ENCODE results near the gene CDT1.

The CDT1 gene

GRCh38 chr16:88848557-88848956 is 45.0 kb downstream of the CDT1 start:
- no peak for DNase-seq (ENCODE audit: low read depth)
- TF ChIP-seq MYC (IDR thresholded peaks at IDR 0.05; ENCODE audit: low read depth, low read length) (no peak), CTCF (IDR thresholded peaks at IDR 0.05; ENCODE audit: low read depth, low read length) (no peak), MAX (IDR thresholded peaks at IDR 0.05; ENCODE audit: low read depth, low read length) (no peak), POLR2A (IDR thresholded peaks at IDR 0.05; ENCODE audit: extremely low read depth, insufficient read length) (no peak)
- no peak overlapping the region for H3K4me3 ChIP-seq (ENCODE audit: low read depth, low read length)

GRCh38 chr16:88850531-88851199 is 47.1 kb downstream of the CDT1 start:
- DNase-seq (ENCODE audit: low read depth) = no peak
- no peak overlapping the region for H3K4me3 ChIP-seq (ENCODE audit: low read depth, low read length)
- TF ChIP-seq POLR2A (IDR thresholded peaks at IDR 0.05; ENCODE audit: extremely low read depth, insufficient read length) (no peak), MAX (IDR thresholded peaks at IDR 0.05; ENCODE audit: low read depth, low read length) (no peak), MYC (IDR thresholded peaks at IDR 0.05; ENCODE audit: low read depth, low read length) (no peak), CTCF (IDR thresholded peaks at IDR 0.05; ENCODE audit: low read depth, low read length) (no peak)

- DNase-seq (ENCODE audit: low read depth) = no peak
- no peak overlapping the region for H3K4me3 ChIP-seq (ENCODE audit: low read depth, low read length)
- TF ChIP-seq POLR2A (IDR thresholded peaks at IDR 0.05; ENCODE audit: extremely low read depth, insufficient read length) (no peak), MYC (IDR thresholded peaks at IDR 0.05; ENCODE audit: low read depth, low read length) (no peak), MAX (IDR thresholded peaks at IDR 0.05; ENCODE audit: low read depth, low read length) (no peak), CTCF (IDR thresholded peaks at IDR 0.05; ENCODE audit: low read depth, low read length) (no peak)
These were observed 48.0 kb downstream of the CDT1 start for GRCh38 chr16:88851616-88852015.

GRCh38 chr16:88853325-88853941 is 49.8 kb downstream of the CDT1 start:
- DNase-seq (ENCODE audit: low read depth) = peak; percentile 77
- TF ChIP-seq POLR2A (IDR thresholded peaks at IDR 0.05; ENCODE audit: extremely low read depth, insufficient read length) (no peak), CTCF (IDR thresholded peaks at IDR 0.05; ENCODE audit: low read depth, low read length) (no peak), MYC (IDR thresholded peaks at IDR 0.05; ENCODE audit: low read depth, low read length) (no peak), MAX (IDR thresholded peaks at IDR 0.05; ENCODE audit: low read depth, low read length) (no peak)
- H3K4me3 ChIP-seq (ENCODE audit: low read depth, low read length) = no peak overlapping the region

- DNase-seq (ENCODE audit: low read depth) = peak; percentile 71
- no peak overlapping the region for H3K4me3 ChIP-seq (ENCODE audit: low read depth, low read length)
- TF ChIP-seq MAX (IDR thresholded peaks at IDR 0.05; ENCODE audit: low read depth, low read length) = no peak
- TF ChIP-seq CTCF (IDR thresholded peaks at IDR 0.05; ENCODE audit: low read depth, low read length) = no peak
- no peak for TF ChIP-seq POLR2A (IDR thresholded peaks at IDR 0.05; ENCODE audit: extremely low read depth, insufficient read length)
- TF ChIP-seq MYC (IDR thresholded peaks at IDR 0.05; ENCODE audit: low read depth, low read length) = no peak
These were observed 50.9 kb downstream of the CDT1 start for GRCh38 chr16:88854306-88855111.
